Upper lobe of left lung (tissue), 4 donors: ENCODE data around the gene SRP72.

Experiments used
- CTCF ChIP-seq, 6 experiments: fragments of 450-650 bp in 4 of 6; fragments of 200-600 bp in 2 of 6; sonication (generic) in 2 of 6; IDR thresholded peaks; one replicate each; pipeline ENCODE4 v1.5.1; 2016 to 2019; ENCODE audit warnings: antibody characterized with exemption in 6 of 6
- EP300 ChIP-seq, 4 donors: sonication (generic); formaldehyde crosslinking; IDR thresholded peaks; one replicate each; pipeline ENCODE4 v1.5.1; 2017; ENCODE audit warnings: antibody characterized with exemption in 4 of 4, control low read depth in 2 of 4
- POLR2A ChIP-seq, 4 donors: fragments of 450-650 bp; IDR thresholded peaks; one replicate each; pipeline ENCODE4 v1.5.1; 2016 to 2017; ENCODE audit warnings: antibody characterized with exemption in 4 of 4, mild to moderate bottlenecking in 2 of 4

GRCh38 chr4:56424176-56424575 lies 43.2 kb upstream of the SRP72 start:
- TF ChIP-seq CTCF (IDR thresholded peaks at IDR 0.05) (no peak), POLR2A (IDR thresholded peaks at IDR 0.05) (no peak), EP300 (IDR thresholded peaks at IDR 0.05) (no peak)
